GM21786 (cell line): ENCODE measurements around the gene NPC2.

ENCODE experiments used
- ATAC-seq: cut with Tn5 transposase; IDR thresholded peaks from one replicate; pipeline ENCODE4 v1.9.1; 2021; ENCODE audit not compliant: unreplicated experiment

The NPC2 gene

DNA sequence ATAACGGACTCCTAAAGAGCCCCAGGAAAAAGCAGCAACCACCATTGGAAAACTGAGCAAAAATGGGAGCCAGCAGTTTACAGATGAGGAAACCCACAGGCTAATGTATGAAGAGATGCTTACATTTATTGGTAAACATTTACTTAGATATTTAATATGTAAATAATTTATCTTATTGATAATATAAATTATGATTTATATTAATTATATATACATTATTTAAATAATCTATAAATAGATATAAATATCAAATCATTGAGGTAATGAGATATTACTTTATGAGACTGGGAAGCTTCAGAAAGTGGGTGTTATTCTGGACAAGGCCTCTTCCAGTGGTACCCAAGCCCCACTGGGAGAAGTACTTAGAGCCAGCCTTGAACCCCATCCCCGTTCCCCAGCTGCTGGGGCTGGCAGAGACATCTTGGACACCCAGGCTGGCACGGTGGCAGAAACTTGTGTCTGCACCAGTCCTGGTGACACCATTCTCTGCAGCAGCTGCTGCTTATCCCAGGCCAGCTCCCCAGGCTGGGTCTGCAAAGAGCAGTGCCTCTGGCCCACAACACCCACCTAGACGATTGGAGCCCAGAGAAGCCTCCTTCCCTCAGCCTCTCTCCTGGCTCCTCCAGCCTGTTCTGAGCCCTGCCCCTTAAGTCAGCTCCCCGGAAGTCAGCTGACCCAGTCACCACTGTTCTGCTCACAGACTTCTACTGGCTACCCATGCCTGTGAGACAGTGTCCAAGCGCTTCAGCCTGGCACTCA lies 26.4 kb upstream of the NPC2 start:
- no peak for ATAC-seq

DNA sequence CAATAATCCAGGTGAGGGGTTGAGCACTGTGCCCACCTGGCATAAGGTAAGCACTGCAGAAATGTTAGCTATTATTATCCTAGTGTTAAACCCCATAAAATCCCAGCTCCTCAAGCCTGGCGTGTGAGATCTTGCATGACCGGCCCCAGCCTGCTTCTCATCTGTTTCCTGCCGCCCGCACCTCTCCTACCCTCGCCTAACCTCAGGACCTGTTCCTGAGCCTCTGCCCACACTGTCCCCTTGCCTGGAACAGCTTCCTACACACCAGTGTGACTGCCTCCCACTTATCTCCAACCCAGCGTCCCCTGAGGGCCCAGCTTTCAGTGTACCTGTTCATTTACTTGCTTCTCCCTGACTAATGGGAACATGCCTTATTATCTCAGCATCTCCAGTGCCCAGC lies 25.1 kb upstream of the NPC2 start:
- ATAC-seq, result no peak

GRCh38 chr14:74517731-74518130 lies 24.6 kb upstream of the NPC2 start:
- no peak for ATAC-seq

DNA sequence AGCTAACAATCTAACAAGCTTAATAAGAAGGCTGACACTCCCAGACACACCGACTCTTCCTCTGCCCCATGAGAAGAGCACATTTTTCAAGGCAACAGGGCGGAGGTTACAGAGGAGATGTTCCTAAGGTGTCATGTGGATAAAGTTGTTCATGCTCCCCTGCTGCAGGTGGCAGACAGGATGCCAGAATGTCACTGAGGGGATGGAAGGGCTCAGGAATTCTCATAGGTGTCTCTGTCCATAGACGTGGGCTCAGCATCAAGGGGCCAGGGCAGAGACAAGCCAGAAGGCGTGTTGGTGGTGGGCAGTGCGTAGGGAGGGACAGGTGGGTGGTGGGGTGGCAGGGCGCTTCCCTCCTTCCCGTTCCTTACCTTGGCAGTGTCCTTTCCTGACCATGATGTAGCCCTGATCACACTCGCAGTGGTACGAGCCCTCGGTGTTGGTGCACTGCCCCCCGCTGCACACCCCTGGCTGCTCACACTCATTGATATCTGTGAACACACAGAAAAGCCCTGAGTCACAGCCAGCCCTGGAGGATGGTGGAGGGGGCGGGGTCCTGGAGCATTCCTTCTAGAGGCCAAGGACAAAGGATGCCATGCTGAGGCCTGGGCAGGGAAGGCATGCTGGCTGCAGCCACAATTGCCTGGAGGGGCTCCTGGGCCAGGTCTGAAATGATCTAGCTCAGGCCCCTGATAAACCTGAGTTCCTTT lies 23.5 kb upstream of the NPC2 start:
- no peak for ATAC-seq

GRCh38 chr14:74515891-74516412 lies 22.8 kb upstream of the NPC2 start:
- no peak for ATAC-seq

DNA sequence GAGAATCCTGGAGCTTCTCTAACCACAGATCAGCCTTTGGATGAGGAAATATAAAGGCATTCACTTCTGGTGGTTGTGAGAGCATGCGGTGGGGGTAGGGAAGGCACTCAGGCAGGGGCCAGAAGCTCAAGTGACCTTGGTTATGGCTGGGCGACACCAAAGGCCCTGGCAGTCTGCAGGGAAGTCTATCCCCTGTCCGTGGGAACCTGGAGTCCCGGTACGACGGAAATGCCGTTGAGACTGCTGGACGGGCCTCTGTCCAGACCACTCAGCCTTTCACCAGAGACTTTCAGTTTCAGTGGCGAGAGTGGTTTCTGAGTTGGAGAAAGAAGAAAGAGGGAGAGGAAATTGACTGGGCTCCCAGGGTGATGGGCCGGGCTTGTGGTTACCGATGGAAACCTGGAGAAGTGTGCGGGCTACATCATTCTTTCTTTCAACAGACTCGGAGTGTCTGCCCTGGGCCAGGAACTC lies 21.4 kb upstream of the NPC2 start:
- ATAC-seq, result no peak

- no peak for ATAC-seq
Observed at GRCh38 chr14:74511966-74512830, 19.1 kb upstream of the NPC2 start.

DNA sequence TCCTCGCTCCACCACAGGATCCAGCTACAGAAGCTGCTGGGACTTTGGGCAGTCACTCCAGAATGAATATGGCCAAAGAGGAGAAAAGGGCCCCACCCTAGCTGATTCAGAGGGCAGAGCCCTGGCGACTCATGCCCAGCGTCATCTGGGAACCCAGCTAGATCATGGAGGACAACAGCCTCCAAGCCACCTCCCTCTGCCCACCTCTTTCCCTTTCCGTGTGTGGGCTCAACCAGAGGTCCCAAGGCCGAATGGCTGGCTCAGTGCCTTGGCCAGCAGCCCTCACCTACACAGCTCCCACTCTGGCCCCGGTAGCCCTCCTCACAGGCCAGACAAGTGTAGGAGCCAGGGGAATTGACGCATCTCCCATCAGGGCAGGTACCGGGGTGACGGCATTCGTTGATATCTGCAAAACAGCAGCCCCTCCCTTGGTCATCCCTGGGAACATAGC lies 17.9 kb upstream of the NPC2 start:
- ATAC-seq, result no peak

- no peak for ATAC-seq
Observed at GRCh38 chr14:74510223-74510931, 17.3 kb upstream of the NPC2 start.

- no peak for ATAC-seq
Observed at GRCh38 chr14:74509587-74510222, 16.6 kb upstream of the NPC2 start.

DNA sequence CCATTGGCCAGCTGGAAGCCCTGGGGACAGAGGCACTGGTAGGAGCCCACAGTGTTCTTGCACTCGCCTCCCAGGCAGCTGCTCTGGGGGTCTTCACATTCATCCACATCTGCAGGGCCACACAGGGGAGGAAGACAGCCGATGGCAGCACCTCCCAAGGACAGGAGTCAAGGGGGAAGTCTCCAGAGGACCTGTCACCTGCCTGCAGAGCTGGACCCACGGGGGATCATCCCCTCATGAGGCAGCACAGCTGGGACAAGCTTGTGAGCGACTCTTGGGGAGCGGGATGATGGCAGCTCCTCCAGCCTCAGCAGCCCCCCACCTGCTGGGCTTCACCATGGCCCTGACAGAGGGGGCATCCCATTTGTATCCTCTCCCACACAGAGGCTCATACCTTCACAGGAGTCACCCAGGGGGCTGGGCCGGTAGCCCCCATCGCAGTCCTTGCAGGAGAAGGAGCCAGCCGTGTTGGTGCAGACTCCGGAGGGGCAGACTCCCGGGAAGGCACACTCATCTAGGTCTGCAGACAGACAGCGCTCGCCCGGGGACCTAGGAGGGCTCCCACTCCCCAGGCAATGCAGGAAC lies 15.8 kb upstream of the NPC2 start:
- no peak for ATAC-seq

DNA sequence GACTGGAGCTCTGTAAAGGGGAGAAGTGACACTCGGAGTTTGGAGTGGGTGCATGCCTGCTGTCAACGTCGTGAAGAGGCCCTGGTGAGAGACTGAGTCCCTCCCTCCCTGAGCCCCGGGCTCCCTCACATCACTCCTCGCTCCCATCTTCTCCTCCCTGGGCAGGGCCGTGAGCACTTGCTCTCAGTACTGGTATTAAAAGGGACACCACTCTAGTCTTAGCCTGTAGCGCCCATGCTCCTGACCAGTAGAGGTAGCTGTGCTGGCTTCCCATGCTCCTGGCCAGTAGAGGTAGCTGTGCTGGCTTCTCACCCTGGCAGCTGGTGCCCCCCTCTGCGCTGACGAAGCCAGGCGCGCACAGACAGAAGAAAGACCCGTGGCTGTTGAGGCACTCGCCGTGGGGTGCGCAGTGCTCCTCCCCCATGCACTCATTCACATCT lies 15.2 kb upstream of the NPC2 start:
- ATAC-seq, result no peak

GRCh38 chr14:74507840-74508239 lies 14.7 kb upstream of the NPC2 start:
- no peak for ATAC-seq

GRCh38 chr14:74507085-74507484 lies 14.0 kb upstream of the NPC2 start:
- no peak for ATAC-seq

GRCh38 chr14:74506411-74506851 lies 13.3 kb upstream of the NPC2 start:
- no peak for ATAC-seq

DNA sequence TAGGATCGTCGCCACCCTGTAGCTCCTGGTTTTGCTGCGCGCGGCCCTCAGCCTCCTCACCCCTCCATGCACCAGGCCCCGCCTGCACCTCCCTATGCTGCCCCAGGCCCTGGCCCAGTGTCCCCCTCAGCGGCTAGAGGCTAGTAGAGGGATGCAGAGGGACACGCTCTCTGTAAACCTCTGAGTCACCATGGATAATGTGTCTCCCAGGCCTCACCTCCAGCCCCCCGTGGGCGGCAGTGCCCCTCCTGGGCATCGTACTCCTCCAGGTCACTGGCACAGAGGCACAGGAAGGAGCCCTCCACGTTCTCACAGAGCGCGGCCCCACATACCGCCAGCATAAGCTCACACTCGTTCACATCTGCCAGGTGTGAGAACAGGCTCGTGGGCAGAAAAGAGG lies 12.7 kb upstream of the NPC2 start:
- ATAC-seq, result no peak

DNA sequence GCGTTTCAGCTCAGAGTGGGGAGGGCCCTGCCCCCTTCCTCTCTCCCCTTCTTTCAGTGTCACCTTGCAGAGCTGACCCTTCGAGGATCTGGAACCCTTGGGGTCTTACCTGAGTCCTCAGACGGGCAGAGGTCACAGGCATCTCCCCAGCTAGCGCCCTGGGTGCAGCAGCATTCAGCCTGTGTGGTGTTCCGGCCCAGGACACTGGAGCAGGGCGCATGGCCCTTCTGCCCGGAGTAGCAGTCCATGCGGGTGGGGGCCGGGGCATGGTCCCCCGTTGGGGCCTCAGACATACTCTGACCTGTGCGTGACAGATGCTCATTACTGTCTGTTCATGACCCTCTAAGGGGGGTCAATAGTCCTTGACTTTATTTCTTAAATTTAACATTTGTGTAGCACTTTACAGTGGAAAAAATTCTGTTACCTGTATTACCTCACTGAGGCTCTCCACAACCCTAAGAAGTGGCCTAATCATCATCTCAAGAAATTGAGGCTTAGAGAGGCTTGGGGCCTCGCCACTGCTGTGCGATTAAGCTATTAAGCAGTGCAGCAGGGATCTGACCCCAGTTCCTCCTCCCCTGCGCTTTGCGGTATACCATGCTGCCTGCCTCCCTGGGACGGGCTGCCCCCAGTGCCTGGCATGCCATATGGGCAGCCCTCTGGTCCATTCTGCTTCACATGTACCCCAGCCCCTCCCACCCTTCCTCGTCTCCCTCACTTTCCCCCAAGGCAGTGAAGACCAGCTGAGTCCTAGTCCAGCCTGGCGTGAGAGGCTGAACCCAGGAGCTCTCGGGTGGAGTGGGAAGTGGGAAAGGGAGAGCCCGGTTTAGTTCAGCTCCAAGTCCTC lies 12.0 kb upstream of the NPC2 start:
- ATAC-seq, result no peak

GRCh38 chr14:74504412-74504811 lies 11.3 kb upstream of the NPC2 start:
- no peak for ATAC-seq

DNA sequence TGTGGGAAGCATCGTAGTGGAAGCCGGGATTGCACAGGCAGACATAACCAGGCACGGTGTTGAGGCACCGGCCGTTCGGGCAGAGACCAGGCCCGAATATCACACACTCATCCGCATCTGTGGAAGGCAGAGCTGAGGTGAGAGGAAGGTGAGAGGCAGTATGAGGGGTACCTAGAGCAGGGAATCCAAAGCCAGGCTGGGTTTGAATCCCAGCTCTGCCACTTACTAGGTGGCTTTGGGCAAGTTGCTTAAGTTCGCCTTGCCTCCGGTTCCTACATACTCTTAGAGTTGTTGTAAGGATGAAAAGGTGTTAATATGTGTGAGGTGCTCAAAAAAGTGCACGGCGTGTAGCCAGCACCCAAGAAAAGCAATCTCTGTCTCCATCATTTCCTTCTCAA lies 10.8 kb upstream of the NPC2 start:
- ATAC-seq, result no peak
